Effector memory CD8-positive, alpha-beta T cell (primary cell): ENCODE data around the gene TRIM28.
A peak's percentile ranks its signal among the peaks of the same experiment; 100 is the strongest.
"Not testable (repeated sequence)": the region's sequence is repeated elsewhere in the genome, so short reads cannot be mapped to it uniquely, and the experiment has no call there.

Source experiments
- ATAC-seq: fragments of 150-1000 bp; cut with Tn5 transposase; replicated peaks from 2 replicates; pipeline ENCODE4 v1.10.0; 2021; ENCODE audit warnings: mild to moderate bottlenecking, moderate library complexity
- DNase-seq, 3 experiments: peaks; one replicate each; pipeline ENCODE4 v3.0.0; 2021
- H3K27ac Mint-ChIP-seq, 2 donors: one replicate each; pipeline ENCODE4 v1.8.0; 2022; ENCODE audit warnings: mild to moderate bottlenecking in 2 of 2, mixed read lengths in 2 of 2, moderate library complexity in 2 of 2
- H3K27me3 Mint-ChIP-seq, 2 donors: one replicate each; pipeline ENCODE4 v1.8.0; 2022; ENCODE audit warnings: mixed read lengths in 2 of 2
- H3K36me3 Mint-ChIP-seq: one replicate; pipeline ENCODE4 v1.8.0; 2022; ENCODE audit warnings: mild to moderate bottlenecking, moderate library complexity, mixed read lengths; ENCODE audit not compliant: insufficient read depth
- H3K4me1 Mint-ChIP-seq, 2 donors: one replicate each; pipeline ENCODE4 v1.8.0; 2022; ENCODE audit warnings: low read depth in 2 of 2, mixed read lengths in 2 of 2
- H3K4me3 Mint-ChIP-seq, 2 donors: one replicate each; pipeline ENCODE4 v1.8.0; 2022; ENCODE audit warnings: mild to moderate bottlenecking in 2 of 2, mixed read lengths in 2 of 2, moderate library complexity in 2 of 2
- H3K9me3 Mint-ChIP-seq, 2 donors: one replicate each; pipeline ENCODE4 v1.8.0; 2022; ENCODE audit warnings: mixed read lengths in 2 of 2
- total RNA-seq, 9 experiments: gene quantifications; one replicate each; lab custom pipeline; 2026; lab: John Stamatoyannopoulos, UW

The TRIM28 gene
- 195 to 501 (median 389) reads per million in 9 experiments for total RNA-seq

DNA sequence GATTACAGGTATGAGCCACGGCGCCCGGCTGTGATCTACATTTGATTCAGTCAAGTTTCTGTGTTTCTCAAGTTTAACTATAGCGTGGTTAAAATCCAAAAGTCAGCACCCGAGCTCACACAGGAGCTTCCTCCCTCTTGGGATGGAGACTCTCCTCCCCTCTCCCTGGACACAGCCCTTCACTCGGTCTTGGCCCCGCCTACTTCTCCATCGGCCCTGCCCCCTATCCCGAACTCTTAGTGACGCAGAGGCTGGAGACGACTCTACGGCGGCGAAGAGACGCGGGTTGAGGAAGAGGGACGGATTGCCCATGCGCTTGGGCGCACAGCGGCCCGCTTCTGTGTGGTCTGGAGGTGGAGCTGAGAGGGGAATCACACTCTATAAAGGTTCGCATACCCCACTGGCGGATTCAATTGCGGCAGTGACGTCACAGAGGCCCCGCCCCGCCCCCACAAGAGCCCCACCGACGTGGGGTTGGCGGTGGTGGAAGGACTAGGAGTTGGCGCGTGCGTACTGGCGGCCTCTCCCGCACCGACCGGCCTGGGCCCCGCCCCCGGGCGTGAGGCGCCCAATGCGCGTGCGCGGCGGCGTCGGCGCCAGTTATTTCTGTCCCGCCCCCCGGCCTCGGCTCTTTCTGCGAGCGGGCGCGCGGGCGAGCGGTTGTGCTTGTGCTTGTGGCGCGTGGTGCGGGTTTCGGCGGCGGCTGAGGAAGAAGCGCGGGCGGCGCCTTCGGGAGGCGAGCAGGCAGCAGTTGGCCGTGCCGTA is at the start of gene TRIM28:
Gene TRIM28 (plus strand): TSS at position 239 of the 765 bp plus-strand sequence. CDS start 694 bp downstream, outside the sequence.
- peaks cover 56% of the 10 kb centered on the region for H3K36me3 Mint-ChIP-seq
- DNase-seq = peak; percentile 100
- peak within 1 kb of the TSS; percentile 89 to 94 for H3K4me3 Mint-ChIP-seq
- no peaks in the 10 kb centered on the region for H3K9me3 Mint-ChIP-seq
- peak; percentile 88 for ATAC-seq
- H3K27me3 Mint-ChIP-seq = peaks cover 14 to 29% of the 10 kb centered on the region in 2 donors
- H3K27ac Mint-ChIP-seq = peak within 1 kb of the TSS; percentile 95 to 97
- H3K4me1 Mint-ChIP-seq = peaks cover 33 to 36% of the 10 kb centered on the region in 2 donors

DNA sequence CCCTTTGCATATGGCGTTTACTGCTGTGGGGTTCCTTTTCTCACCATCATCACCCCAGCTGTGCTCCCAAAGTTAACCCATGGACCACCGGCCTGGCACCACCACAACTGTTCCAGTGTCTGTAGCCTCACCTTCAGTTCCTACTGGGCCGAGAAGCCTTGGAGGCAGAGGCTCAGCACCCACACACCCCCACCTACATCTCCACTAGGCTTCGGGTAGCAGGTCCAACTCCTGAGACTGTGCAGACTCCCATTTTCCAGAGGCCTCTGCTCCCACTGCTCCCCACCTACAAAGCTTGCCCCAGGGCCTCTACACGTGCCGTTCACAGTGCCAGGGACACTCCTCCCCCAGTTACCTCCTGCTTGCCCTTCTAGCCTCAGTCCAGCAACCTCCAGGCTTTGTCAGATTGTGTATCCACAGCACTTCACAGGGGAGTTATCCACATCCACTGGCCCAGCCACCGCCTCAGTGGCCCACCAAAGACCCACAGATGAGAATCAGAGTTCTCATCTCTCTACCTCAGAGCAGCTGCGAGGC is 46.2 kb upstream of the TRIM28 start:
- Mint-ChIP-seq H3K9me3 (peaks cover 4 to 8% of the 10 kb centered on the region in 2 donors), H3K36me3 (peaks cover 9% of the 10 kb centered on the region), H3K27ac (no peak overlapping the region), H3K4me3 (peak overlapping the region; percentile 15 to 80), H3K27me3 (no peaks in the 10 kb centered on the region), H3K4me1 (peaks cover 14 to 16% of the 10 kb centered on the region in 2 donors)
- DNase-seq (no peak), ATAC-seq (no peak)

DNA sequence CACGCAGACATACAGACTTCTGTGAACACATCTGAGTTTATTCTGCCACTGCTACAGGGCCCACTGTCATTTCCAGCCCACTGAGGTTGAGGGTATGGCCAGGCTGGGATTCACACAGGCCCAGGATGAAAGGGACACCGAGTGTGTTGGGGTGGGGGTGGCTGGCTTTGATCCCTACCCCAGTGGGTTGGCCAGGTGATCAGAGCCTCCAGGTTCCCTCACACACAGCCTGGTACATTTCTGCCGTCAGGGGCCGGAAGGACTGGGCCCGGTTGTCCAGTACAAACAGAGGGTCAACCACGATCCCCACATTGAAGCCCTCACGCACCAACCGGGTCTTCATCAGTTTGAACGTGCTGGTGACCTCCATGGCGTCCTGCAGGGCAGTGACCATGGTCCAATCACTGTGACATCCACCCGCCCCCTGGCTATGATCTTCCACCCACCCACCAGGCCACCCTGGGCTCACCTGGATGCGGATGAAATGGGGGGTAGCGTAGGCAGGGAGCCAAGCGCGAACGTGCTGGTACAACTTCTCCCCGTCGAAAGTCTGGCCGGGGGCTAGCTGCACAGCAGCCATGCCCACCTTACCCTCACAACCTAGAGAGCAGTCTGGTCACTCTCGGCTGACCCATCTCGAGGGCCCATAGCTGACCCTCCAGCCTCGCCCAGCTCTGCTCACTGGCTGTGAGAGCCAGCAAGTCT is 45.4 kb upstream of the TRIM28 start:
- DNase-seq = no peak

DNA sequence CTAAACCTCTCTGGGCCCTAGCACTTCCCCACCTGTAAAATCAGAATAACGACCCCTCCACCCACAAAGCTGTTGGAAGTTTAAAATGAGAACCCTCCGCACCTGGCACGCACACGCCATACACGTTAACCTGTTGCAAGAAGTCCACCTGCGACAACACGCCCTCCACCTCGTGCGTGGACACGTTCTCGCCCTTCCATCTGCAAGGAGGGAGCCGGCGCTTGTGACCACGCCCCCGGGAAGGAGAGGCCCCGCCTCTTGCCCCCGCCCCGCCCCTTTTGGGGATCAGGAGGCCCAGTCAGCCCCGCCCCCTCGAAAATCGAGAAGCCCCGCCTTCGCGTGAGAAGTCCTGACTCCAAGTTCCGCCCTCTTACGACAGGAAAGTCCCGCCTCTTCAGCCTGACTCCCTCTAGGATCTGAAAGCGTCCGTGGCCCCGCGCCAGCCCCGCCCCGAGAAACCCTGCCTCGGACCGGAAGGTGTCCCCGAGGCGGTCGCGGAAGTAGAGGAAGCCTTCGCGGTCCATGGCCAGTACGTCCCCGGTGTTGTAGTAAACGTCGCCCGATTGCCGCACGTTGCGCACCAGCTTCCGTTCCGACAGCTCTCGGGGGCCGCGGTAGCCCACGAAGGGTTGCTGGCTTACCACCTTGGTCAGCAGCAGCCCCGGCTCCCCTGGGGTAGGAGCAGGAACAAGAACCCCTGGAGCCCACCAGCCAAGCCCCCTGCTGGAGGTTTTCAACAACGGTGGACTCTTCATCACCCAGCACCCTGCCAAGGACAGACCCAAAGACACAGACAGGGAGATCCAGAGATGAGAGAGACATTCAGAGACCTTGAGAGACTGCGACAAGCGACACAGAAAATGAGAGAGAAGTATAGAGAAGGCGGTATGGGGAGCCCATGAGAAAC is 44.6 kb upstream of the TRIM28 start:
- peaks cover 14 to 20% of the 10 kb centered on the region in 2 donors for H3K4me1 Mint-ChIP-seq
- DNase-seq = peak; percentile 85 to 91 (median 86)
- no peaks in the 10 kb centered on the region for H3K27me3 Mint-ChIP-seq
- peaks cover 9% of the 10 kb centered on the region for H3K36me3 Mint-ChIP-seq
- peaks cover 4 to 8% of the 10 kb centered on the region in 2 donors for H3K9me3 Mint-ChIP-seq
- peak overlapping the region; percentile 91 for H3K27ac Mint-ChIP-seq
- peak overlapping the region; percentile 80 to 89 for H3K4me3 Mint-ChIP-seq
- ATAC-seq = peak; percentile 88

More for the DNA sequence above, 45.4 kb upstream of the TRIM28 start:
- Mint-ChIP-seq H3K9me3 (peaks cover 4 to 8% of the 10 kb centered on the region in 2 donors), H3K27ac (peak overlapping the region; percentile 91), H3K36me3 (peaks cover 9% of the 10 kb centered on the region), H3K27me3 (no peaks in the 10 kb centered on the region), H3K4me1 (peaks cover 14 to 20% of the 10 kb centered on the region in 2 donors), H3K4me3 (peak overlapping the region; percentile 80 to 89)
- ATAC-seq = no peak

DNA sequence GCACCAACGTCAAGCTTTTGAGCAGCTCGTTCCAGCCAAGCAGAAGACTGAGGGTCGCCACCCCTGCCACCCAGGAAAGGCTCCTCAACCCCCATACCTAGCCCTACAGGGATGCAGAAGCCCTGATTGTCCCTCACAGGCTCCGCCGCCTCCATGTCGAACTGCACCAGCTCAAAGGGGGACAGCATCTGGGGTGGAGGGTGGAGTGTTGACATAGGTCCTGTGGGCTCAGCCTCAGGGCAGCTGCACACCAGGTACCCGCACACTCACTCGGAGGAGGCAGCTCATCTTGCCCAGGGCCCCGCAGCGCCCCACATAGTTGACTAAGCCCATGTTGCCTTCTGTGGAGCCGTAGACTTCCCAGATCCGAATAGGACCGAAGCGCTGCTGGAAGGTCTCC is 43.6 kb upstream of the TRIM28 start:
- Mint-ChIP-seq H3K4me3 (no peak overlapping the region), H3K27me3 (no peaks in the 10 kb centered on the region), H3K27ac (peak overlapping the region in 1 of 2 donors; percentile 91), H3K4me1 (peaks cover 14 to 20% of the 10 kb centered on the region in 2 donors), H3K36me3 (peaks cover 9% of the 10 kb centered on the region), H3K9me3 (peaks cover 4 to 8% of the 10 kb centered on the region in 2 donors)
- ATAC-seq = no peak
- no peak for DNase-seq

DNA sequence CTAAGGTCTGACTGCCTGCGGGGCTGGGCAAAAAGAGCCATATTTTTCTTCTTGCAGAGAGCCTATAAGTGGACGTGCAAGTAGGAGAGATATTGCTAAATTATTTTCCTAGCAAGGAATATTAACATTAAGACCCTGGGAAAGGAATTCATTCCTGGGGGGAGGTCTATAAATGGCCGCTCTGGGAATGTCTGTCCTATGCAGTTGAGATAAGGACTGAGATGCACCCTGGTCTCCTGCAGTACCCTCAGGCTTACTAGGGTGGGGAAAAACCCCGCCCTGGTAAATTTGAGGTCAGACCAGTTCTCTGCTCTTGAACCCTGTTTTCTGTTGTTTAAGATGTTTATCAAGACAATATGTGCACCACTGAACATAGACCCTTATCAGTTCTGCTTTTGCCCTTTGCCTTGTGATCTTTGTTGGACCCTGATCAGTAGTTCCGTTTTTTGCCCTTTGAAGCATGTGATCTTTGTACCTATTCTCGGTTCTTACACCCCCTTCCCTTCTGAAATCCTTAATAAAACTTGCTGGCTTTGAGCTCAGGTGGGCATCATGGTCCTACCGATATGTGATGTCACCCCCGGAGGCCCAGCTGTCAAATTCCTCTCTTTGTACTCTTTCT is 36.2 kb upstream of the TRIM28 start:
- DNase-seq, H3K4me3 Mint-ChIP-seq, H3K4me1 Mint-ChIP-seq, H3K9me3 Mint-ChIP-seq, ATAC-seq, H3K27ac Mint-ChIP-seq, H3K27me3 Mint-ChIP-seq, H3K36me3 Mint-ChIP-seq: not testable (repeated sequence)

DNA sequence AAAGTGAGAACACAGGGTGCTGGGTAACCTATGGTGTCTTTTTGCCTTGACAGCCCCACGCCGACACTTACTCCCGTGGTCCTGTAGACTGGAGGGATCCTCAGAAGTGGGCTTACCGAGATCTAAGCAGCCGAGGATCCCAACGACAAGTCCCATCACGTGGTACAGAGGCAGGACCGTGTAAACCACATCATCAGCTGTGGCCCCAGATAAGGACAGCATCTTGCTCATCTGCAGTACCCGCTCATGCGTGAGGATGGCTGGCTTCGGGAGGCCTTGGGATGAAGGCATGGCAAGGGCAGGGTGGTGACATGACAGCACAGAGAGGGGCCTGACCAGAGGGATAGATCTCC is 34.2 kb upstream of the TRIM28 start:
- DNase-seq (no peak), ATAC-seq (no peak)
- H3K27ac Mint-ChIP-seq = no peak overlapping the region
- peaks cover 3% of the 10 kb centered on the region for H3K36me3 Mint-ChIP-seq
- no peak overlapping the region for H3K4me3 Mint-ChIP-seq
- H3K4me1 Mint-ChIP-seq = peaks cover 5 to 7% of the 10 kb centered on the region in 2 donors
- H3K27me3 Mint-ChIP-seq = no peaks in the 10 kb centered on the region
- H3K9me3 Mint-ChIP-seq = peaks cover 0 to 2% of the 10 kb centered on the region in 2 donors

DNA sequence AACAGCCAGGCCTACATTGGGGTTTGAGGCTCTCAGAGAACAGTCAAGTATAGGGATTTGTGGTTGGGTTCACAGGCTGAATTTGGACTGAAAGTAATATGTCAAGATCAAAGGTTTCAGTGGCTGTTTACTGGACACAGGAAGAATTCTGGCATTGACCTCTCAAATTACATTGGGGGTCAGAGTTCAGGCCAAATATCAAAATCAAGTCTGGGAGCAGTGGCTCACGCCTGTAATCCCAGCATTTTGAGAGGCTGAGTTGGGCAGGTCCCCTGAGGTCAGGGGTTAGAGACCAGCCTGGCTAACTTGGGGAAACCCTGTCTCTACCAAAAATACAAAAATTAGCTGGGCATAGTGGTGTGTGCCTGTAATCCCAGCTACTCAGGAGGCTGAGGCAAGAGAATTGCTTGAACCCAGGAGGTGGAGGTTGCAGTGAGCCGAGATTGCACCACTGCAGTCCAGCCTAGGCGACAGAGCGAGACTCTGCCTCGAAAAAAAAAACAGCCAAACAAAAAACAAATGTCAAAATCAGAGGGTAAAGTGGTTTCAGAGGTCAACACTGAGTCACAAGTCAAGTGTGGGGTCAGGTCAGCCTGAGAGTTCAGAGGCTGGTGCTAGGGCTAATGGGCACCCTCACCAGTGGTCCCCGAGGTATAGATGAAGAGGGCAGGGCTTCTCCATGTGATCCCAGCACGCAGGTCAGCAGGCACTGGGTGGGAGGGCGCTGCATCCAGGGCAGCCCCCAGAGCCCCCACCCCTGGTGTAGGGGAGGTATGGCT is 33.6 kb upstream of the TRIM28 start:
- no peak for DNase-seq
- no peak for ATAC-seq
- no peak overlapping the region for H3K27ac Mint-ChIP-seq
- no peaks in the 10 kb centered on the region for H3K27me3 Mint-ChIP-seq
- H3K4me1 Mint-ChIP-seq = peaks cover 6 to 8% of the 10 kb centered on the region in 2 donors
- H3K36me3 Mint-ChIP-seq = peaks cover 7% of the 10 kb centered on the region
- H3K4me3 Mint-ChIP-seq = no peak overlapping the region
- H3K9me3 Mint-ChIP-seq = peaks cover 0 to 2% of the 10 kb centered on the region in 2 donors

DNA sequence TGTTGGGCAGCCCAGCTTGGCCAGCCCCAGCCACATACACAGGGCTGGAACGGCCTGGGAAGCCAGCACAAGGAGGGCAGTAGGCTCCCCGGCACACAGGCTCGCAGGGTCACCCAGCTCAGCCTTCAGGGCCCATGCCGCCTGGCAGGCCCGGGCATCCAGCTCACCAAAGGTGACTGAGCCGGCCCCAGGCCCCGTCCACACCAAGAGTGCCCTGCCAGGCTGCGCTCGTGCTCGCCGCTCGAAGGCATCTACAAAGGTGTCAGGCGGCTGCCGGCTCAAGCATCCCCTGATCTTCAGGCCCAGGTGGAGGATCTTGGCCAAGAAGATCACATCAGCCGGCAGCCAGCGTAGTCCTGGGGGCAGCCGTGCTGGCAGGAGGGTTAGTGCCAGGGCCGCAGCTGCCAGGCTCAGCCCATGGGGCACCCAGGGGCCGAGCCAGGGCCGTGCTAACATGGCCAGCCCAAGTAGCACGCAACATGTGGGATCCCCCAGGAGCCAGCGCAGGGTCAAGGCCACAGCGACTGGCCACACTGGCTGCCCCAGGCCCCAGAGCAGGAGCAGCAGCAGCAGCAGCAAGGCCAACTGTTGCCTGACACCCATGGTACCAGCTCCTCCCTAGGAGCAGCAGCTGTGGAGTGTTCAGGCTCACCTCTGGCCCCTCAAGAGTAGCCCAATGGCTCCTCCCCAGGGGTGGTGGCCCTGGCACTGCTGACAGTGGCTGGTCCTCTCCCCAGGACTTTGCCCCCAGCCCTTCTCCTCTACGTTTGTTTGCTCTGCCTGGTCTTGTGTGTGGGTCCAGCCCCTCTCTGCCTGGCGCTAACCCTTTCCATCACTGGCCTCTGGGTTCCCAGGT is 32.3 kb upstream of the TRIM28 start, which contains the start of gene SLC27A5:
Gene SLC27A5 (minus strand): TSS at position 640 of the 856 bp plus-strand sequence. CDS start 37 bp downstream, at position 603.
- Mint-ChIP-seq H3K27ac (peak within 1 kb of the TSS in 1 of 2 donors; percentile 66), H3K27me3 (no peaks in the 10 kb centered on the region), H3K9me3 (peaks cover 0 to 2% of the 10 kb centered on the region in 2 donors), H3K36me3 (peaks cover 9% of the 10 kb centered on the region), H3K4me3 (no peak within 1 kb of the TSS), H3K4me1 (peaks cover 15 to 19% of the 10 kb centered on the region in 2 donors)
- no peak for DNase-seq
- ATAC-seq = no peak

DNA sequence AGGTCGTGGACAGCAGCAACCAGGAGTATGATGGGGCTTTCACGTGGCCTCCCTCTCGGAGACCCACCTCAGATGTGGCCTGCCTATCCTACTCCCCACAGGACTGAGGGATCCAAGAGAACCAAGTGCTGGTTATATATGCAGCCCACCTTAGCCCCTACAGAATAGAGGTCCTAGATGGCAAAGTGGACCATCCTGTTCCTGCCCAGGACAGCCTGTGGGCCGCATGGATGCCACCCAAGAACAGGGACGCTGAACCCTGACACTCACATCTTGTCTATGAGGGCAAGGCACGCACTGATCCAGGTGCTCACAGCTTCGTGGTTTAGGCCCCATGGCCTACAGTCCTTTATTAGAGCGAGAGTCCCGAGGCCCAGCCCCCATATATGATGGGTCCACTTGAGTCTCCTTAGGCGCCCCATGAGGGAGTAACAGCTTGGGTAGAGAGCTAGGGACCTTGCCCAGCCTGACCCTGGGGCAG is 30.6 kb upstream of the TRIM28 start:
- H3K27me3 Mint-ChIP-seq = no peaks in the 10 kb centered on the region
- peaks cover 19 to 23% of the 10 kb centered on the region in 2 donors for H3K4me1 Mint-ChIP-seq
- no peak for ATAC-seq
- peak overlapping the region; percentile 66 to 68 for H3K27ac Mint-ChIP-seq
- no peaks in the 10 kb centered on the region for H3K9me3 Mint-ChIP-seq
- H3K4me3 Mint-ChIP-seq = peak overlapping the region; percentile 74 to 79
- DNase-seq = no peak
- H3K36me3 Mint-ChIP-seq = peaks cover 13% of the 10 kb centered on the region
